ENCODE results near the gene DCTN4. TPM values are rescaled to one million over a fixed set of nuclear protein-coding genes. Genes with fewer than 3 reads are reported as not detected.

The DCTN4 gene
- total and polyA plus RNA-seq, 2 of the 8 experiments (the other 6 are each of a cell fraction or from before 2014, with no cell fraction given): 20.5 to 42.7 TPM

GRCh38 chr5:150765011-150765798, 6.4 kb upstream of the DCTN4 start:
- Histone ChIP-seq H2BK20ac (ENCODE audit: low read length) (no peak overlapping the region), H3K27ac (ENCODE audit: low read depth, low read length) (no peak overlapping the region), H3K79me1 (ENCODE audit: low read depth, low read length) (no peaks in the 10 kb centered on the region), H2AK5ac (ENCODE audit: low read depth, low read length) (no peak overlapping the region), H4K20me1 (replicated peaks in 1 of 2; ENCODE audit: control insufficient read depth in 1 of 2, insufficient read depth in 2 of 2, low read length in 2 of 2) (no peaks in the 10 kb centered on the region), H4K91ac (replicated peaks; ENCODE audit: insufficient read length, low read length) (no peak overlapping the region), H3K36me3 (ENCODE audit: control insufficient read depth in 2 of 4, insufficient read depth in 4 of 4, low read length in 3 of 4) (no peaks in the 10 kb centered on the region), H3K23ac (ENCODE audit: insufficient read length) (no peak overlapping the region), H4K5ac (ENCODE audit: insufficient read length, low read depth, low read length) (no peak overlapping the region), H3K23me2 (ENCODE audit: low read depth, low read length) (no peaks in the 10 kb centered on the region; the same call in 1 of the 2 replicates), H4K8ac (ENCODE audit: extremely low read depth, insufficient read depth, low read length) (no peak overlapping the region), H3K4me3 (ENCODE audit: extremely low read depth in 1 of 4, insufficient read depth in 2 of 4, low read depth in 3 of 4, low read length in 4 of 4) (no peak overlapping the region), H3K14ac (ENCODE audit: insufficient read length) (no peak overlapping the region), H3K18ac (ENCODE audit: extremely low read depth, low read length) (no peak overlapping the region), H3K56ac (replicated peaks; ENCODE audit: insufficient read length, low read depth, low read length) (no peak overlapping the region), H3K9ac (replicated peaks in 1 of 4; ENCODE audit: extremely low read depth in 1 of 4, low read depth in 3 of 4, low read length in 3 of 4) (no peak overlapping the region), H3K79me2 (ENCODE audit: control insufficient read depth in 1 of 2, insufficient read depth in 2 of 2, low read length in 2 of 2) (no peaks in the 10 kb centered on the region), H2BK120ac (replicated peaks; ENCODE audit: low read depth, low read length) (no peak overlapping the region), H2BK5ac (ENCODE audit: low read depth, low read length) (no peak overlapping the region), H3K9me3 (ENCODE audit: insufficient read depth in 2 of 2, low read depth in 1 of 2, low read length in 1 of 2) (peaks cover 0 to under 1% of the 10 kb centered on the region in 2 experiments; a peak in 1 of 4 replicates), H2BK12ac (ENCODE audit: low read depth, low read length) (no peak overlapping the region), H2AFZ (ENCODE audit: low read length) (no peak overlapping the region), H2BK15ac (ENCODE audit: low read length) (no peak overlapping the region), H3K27me3 (replicated peaks in 1 of 4; ENCODE audit: control insufficient read depth in 3 of 4, extremely low read depth in 1 of 4, insufficient read depth in 3 of 4, low read length in 3 of 4) (peaks cover 0 to 2% (median 0%) of the 10 kb centered on the region in 4 experiments; a peak in 2 of 7 replicates), H3K4ac (replicated peaks; ENCODE audit: insufficient read length, low read depth, low read length) (no peak overlapping the region), H3K4me1 (replicated peaks in 1 of 4; ENCODE audit: control insufficient read depth in 3 of 4, insufficient read depth in 4 of 4, low read length in 3 of 4) (no peaks in the 10 kb centered on the region), H3K4me2 (ENCODE audit: insufficient read depth in 1 of 2, low read depth in 2 of 2, low read length in 2 of 2) (no peak overlapping the region)
- CTCF ChIA-PET (ENCODE audit: partially characterized antibody): interaction anchor here (1.5 to 2.8 kb wide), 5 partner anchors 10 to 204 kb away, joined by 4 to 12 read pairs (median 8); partner anchors contain the start of gene IRGM
- POLR2A ChIA-PET (ENCODE audit: partially characterized antibody): no interaction called here
- 80% methylated on average over 2 of the region's 2 CpGs; no CpG with 5 or more reads in 1 of the 2 experiments for WGBS, 2 experiments (ENCODE audit: extremely low coverage in 1 of 2, insufficient coverage in 1 of 2, insufficient read length in 1 of 2, insufficient replicate concordance in 2 of 2, low coverage in 1 of 2, low lambda C conversion rate in 2 of 2, missing lambda C conversion rate in 1 of 2)
- DNase-seq (ENCODE audit: low read depth in 1 of 2, low spot score in 2 of 2) (no peak), FAIRE-seq (no peak)
- TF ChIP-seq CHD2 (IDR thresholded peaks at IDR 0.05; ENCODE audit: low read length) (no peak), POU5F1 (IDR thresholded peaks at IDR 0.05; ENCODE audit: low read depth, low read length) (no peak), TEAD4 (IDR thresholded peaks at IDR 0.05; ENCODE audit: low read depth, low read length) (no peak), YY1 (IDR thresholded peaks at IDR 0.05; ENCODE audit: low read depth, low read length) (no peak), RXRA (IDR thresholded peaks at IDR 0.05; ENCODE audit: insufficient read depth, low read depth, low read length) (no peak), SP4 (IDR thresholded peaks at IDR 0.05; ENCODE audit: low read length) (no peak), RBBP5 (IDR thresholded peaks at IDR 0.05; ENCODE audit: borderline replicate concordance, low read depth, low read length) (no peak), POLR2A (IDR thresholded peaks at IDR 0.05; ENCODE audit: control extremely low read depth in 1 of 2, low read depth in 2 of 2, low read length in 2 of 2) (no peak), BRCA1 (IDR thresholded peaks at IDR 0.05; ENCODE audit: low read depth, low read length) (no peak), RFX5 (IDR thresholded peaks at IDR 0.05; ENCODE audit: borderline replicate concordance, low read depth, low read length) (no peak), RNF2 (IDR thresholded peaks at IDR 0.05; ENCODE audit: borderline replicate concordance, low read depth, low read length, missing control alignments, poor library complexity, severe bottlenecking) (no peak), SIN3A (conservative IDR thresholded peaks at IDR 0.05 in 1 of 2, IDR thresholded peaks at IDR 0.05 in 1 of 2; ENCODE audit: low read depth in 1 of 2, low read length in 2 of 2) (no peak), ZNF274 (IDR thresholded peaks at IDR 0.05; ENCODE audit: borderline replicate concordance, extremely low read depth, low read length) (no peak)

All from H1 (cell line).